K562 (cell line): ENCODE measurements around the gene RHEX. TPM values are rescaled to one million over a fixed set of nuclear protein-coding genes. Genes with fewer than 3 reads are reported as not detected.

Experiments
- ATAC-seq: fragments of 200-7000 bp; cut with Tn5 transposase; 3 replicates; pipeline ENCODE4 v1.9.1; 2020; ENCODE audit warnings: moderate library complexity
- BruUV-seq: library from RNA; stranded (reverse); fragments of 400-500 nt; replicated peaks from 2 replicates; lab custom pipeline; 2021; lab: Mats Ljungman, UMichigan
- CTCF ChIA-PET: fragments of 300-600 bp; formaldehyde crosslinking; extraction: SDS; loops from one replicate; lab custom pipeline; 2021; ENCODE audit warnings: low intra/inter-chr PET ratio; lab: Yijun Ruan, JAX
- POLR2A ChIA-PET: fragments of 300-600, 350-650 bp; sonication (Branson Sonifier 250); formaldehyde crosslinking; extraction: SDS; loops from one replicate; lab custom pipeline; 2021; ENCODE audit warnings: antibody characterized with exemption, inconsistent platforms; lab: Yijun Ruan, JAX
- DNase-seq, 4 experiments: peaks; one replicate each; pipeline versions ENCODE4 v3.0.0 to v3.0.0-alpha.2; 2011 to 2018; ENCODE audit warnings: low spot score in 3 of 4, mixed read lengths in 3 of 4; ENCODE audit errors: extremely low read depth in 1 of 4
- FAIRE-seq: peaks from 2 replicates; lab custom pipeline; 2011; peaks lifted over from hg19 to GRCh38; lab: Jason Lieb, UNC
- H2AFZ ChIP-seq: 2 replicates; pipeline ENCODE4 v1.6.0; 2011; ENCODE audit warnings: low read depth, low read length, control low read depth, inconsistent platforms
- H3K27ac ChIP-seq: fragments of 200-600 bp; 3 replicates; pipeline ENCODE4 v1.8.0; 2011; ENCODE audit warnings: low read depth, mild to moderate bottlenecking, control low read depth, inconsistent platforms, low read length, moderate library complexity, mixed read lengths; ENCODE audit errors: extremely low read depth
- H3K27me3 ChIP-seq, 2 experiments: fragments of 300-600 bp in 1 of 2; 2 replicates in 1 of 2; 3 replicates in 1 of 2; pipeline versions ENCODE4 v1.6.0 to v1.8.0; 2011; ENCODE audit warnings: inconsistent platforms in 2 of 2, low read length in 2 of 2, mild to moderate bottlenecking in 1 of 2, mixed read lengths in 1 of 2, moderate library complexity in 1 of 2; ENCODE audit not compliant: control insufficient read depth in 2 of 2, insufficient read depth in 2 of 2
- H3K36me3 ChIP-seq: fragments of 300-600 bp; 3 replicates; pipeline ENCODE4 v1.8.0; 2011; ENCODE audit warnings: mild to moderate bottlenecking, low read length, inconsistent platforms; ENCODE audit not compliant: control insufficient read depth, insufficient read depth
- H3K4me1 ChIP-seq, 2 experiments: fragments of 200-600 bp in 1 of 2; replicated peaks in 1 of 2; 2 replicates in 1 of 2; 3 replicates in 1 of 2; pipeline versions ENCODE4 v1.5.1 to v1.8.0; 2011; ENCODE audit warnings: inconsistent platforms in 2 of 2, low read length in 2 of 2, mild to moderate bottlenecking in 1 of 2, mixed read lengths in 1 of 2, moderate library complexity in 1 of 2; ENCODE audit not compliant: control insufficient read depth in 2 of 2, insufficient read depth in 2 of 2
- H3K4me2 ChIP-seq: 2 replicates; pipeline ENCODE4 v1.6.1; 2011; ENCODE audit warnings: low read length, control low read depth, inconsistent platforms, mixed read lengths; ENCODE audit not compliant: insufficient read depth
- H3K4me3 ChIP-seq: fragments of 200-600 bp; sonication (generic), shearing (Covaris generic); 2 replicates; pipeline ENCODE4 v1.5.1; 2016; ENCODE audit warnings: control low read depth, inconsistent platforms
- H3K79me2 ChIP-seq: fragments of 200-600 bp; 3 replicates; pipeline ENCODE4 v1.8.0; 2011; ENCODE audit warnings: low read length, inconsistent platforms; ENCODE audit not compliant: control insufficient read depth, insufficient read depth
- H3K9ac ChIP-seq, 2 experiments: 2 replicates each; pipeline versions ENCODE4 v1.6.0 to v1.6.1; 2011; ENCODE audit warnings: low read depth in 2 of 2, low read length in 2 of 2, control low read depth in 1 of 2, inconsistent platforms in 1 of 2, mild to moderate bottlenecking in 1 of 2, mixed read lengths in 1 of 2; ENCODE audit not compliant: insufficient read depth in 1 of 2
- H3K9me1 ChIP-seq: one replicate; pipeline ENCODE4 v1.6.0; 2011; ENCODE audit warnings: inconsistent platforms, mild to moderate bottlenecking, low read length, moderate library complexity; ENCODE audit not compliant: control insufficient read depth, insufficient read depth
- H3K9me3 ChIP-seq: replicated peaks from 2 replicates; pipeline ENCODE4 v1.5.1; 2011; ENCODE audit warnings: low read depth, low read length, inconsistent platforms; ENCODE audit not compliant: control insufficient read depth, insufficient read depth
- H4K20me1 ChIP-seq: replicated peaks from 2 replicates; pipeline ENCODE4 v1.6.1; 2011; ENCODE audit warnings: low read length, inconsistent platforms, mixed read lengths; ENCODE audit not compliant: control insufficient read depth, insufficient read depth
- ARID3A ChIP-seq: IDR thresholded peaks from 2 replicates; pipeline ENCODE4 v1.6.1; 2012; ENCODE audit warnings: low read depth, low read length, improper control_type of control experiment, borderline replicate concordance
- CTCFL ChIP-seq: IDR thresholded peaks from 2 replicates; pipeline ENCODE4 v1.6.1; 2011; ENCODE audit warnings: borderline replicate concordance, low read depth, mild to moderate bottlenecking, moderate library complexity, low read length; ENCODE audit not compliant: insufficient read depth, poor library complexity, severe bottlenecking
- DNMT1 ChIP-seq: fragments of 450-650 bp; IDR thresholded peaks from 2 replicates; pipeline ENCODE4 v1.6.1; 2016; ENCODE audit warnings: antibody characterized with exemption, mild to moderate bottlenecking
- FOXJ2 ChIP-seq: fragments of 200-800 bp; sonication (Bioruptor generic); IDR thresholded peaks from 2 replicates; pipeline ENCODE4 v1.6.1; 2016; ENCODE audit warnings: missing genetic modification characterization, missing compliant biosample characterization
- MXD1 ChIP-seq: fragments of 250-450 bp; sonication (Bioruptor Pico); IDR thresholded peaks from 2 replicates; pipeline ENCODE4 v1.8.0; 2021; ENCODE audit warnings: borderline replicate concordance, mild to moderate bottlenecking, moderate library complexity; ENCODE audit not compliant: poor library complexity, severe bottlenecking
- NCOA2 ChIP-seq, 2 experiments: fragments of 450-650 bp; IDR thresholded peaks; 2 replicates each; pipeline ENCODE4 v1.6.1; 2018; ENCODE audit warnings: mild to moderate bottlenecking in 2 of 2, moderate library complexity in 1 of 2; ENCODE audit not compliant: partially characterized antibody in 2 of 2
- TCF7 ChIP-seq: sonication (generic); IDR thresholded peaks from 2 replicates; pipeline ENCODE4 v1.6.1; 2016; ENCODE audit warnings: antibody characterized with exemption, borderline replicate concordance
- WGBS: fragments of 100-300 bp; shearing (Covaris generic); methylation state at CpG from one replicate; pipeline ENCODE4 v1.1.6; 2016; ENCODE audit warnings: low coverage, mixed read lengths; ENCODE audit not compliant: insufficient coverage; ENCODE audit errors: missing lambda C conversion rate; 5-methylcytosine and 5-hydroxymethylcytosine counted together
- in situ Hi-C: fragments of 300-500 bp; cut with MboI; formaldehyde crosslinking; loops from 4 replicates; pipeline ENCODE4 v1.15.0; 2018; ENCODE audit warnings: inconsistent platforms, mixed read lengths
- intact Hi-C: fragments of 100-400 bp; cut with micrococcal nuclease; formaldehyde crosslinking; loops from 2 replicates; pipeline ENCODE4 v1.14.2; 2022
- polyA plus RNA-seq, 8 experiments: library from polyadenylated mRNA; depleted of rRNA in 4 of 8; stranded (reverse) in 5 of 8; unstranded in 3 of 8; fragments of >200 nt; fragmentation: Nextera tagmentation in 2 of 8; fragmentation: Illumina TruSeq in 1 of 8; extraction: Ambion mirVana in 2 of 8; extraction: Trizol in 1 of 8; gene quantifications; 2 replicates each; pipeline versions ENCODE4 v1.2.1 to v1.2.3, GENCODE V29; 2011 to 2014; ENCODE audit warnings: inconsistent platforms in 1 of 8, missing spikeins in 1 of 8
- total RNA-seq, 7 experiments: library from RNA; depleted of rRNA in 6 of 7; stranded (reverse); fragments of >200 nt in 6 of 7; fragmentation: Illumina TruSeq in 2 of 7; extraction: Trizol in 2 of 7; gene quantifications; 2 replicates each; pipeline versions ENCODE4 v1.2.1 to v1.2.3, GENCODE V29; 2011 to 2021; ENCODE audit warnings: low replicate concordance in 1 of 7

RHEX gene
- total and polyA plus RNA-seq, 9 of the 15 experiments (the other 6 are each of a cell fraction or from before 2014, with no cell fraction given): not detected

- Histone ChIP-seq H3K79me2 (no peaks in the 10 kb centered on the region), H3K9ac (no peak overlapping the region), H3K4me3 (no peak overlapping the region), H3K27me3 (peaks cover 24 to 40% of the 10 kb centered on the region in 2 experiments), H3K4me1 (no peaks in the 10 kb centered on the region), H3K9me1 (no peaks in the 10 kb centered on the region), H3K27ac (no peak overlapping the region), H4K20me1 (no peaks in the 10 kb centered on the region; the same call in 1 of the 2 replicates), H3K4me2 (no peak overlapping the region), H3K9me3 (no peaks in the 10 kb centered on the region), H3K36me3 (no peaks in the 10 kb centered on the region), H2AFZ (no peak overlapping the region)
- in situ Hi-C loops: no loop called here
- ChIA-PET CTCF (no interaction called here), POLR2A (interaction anchor here (0.6 to 1.7 kb wide), 3 partner anchors 11 to 1200 kb away, joined by 3 read pairs; no protein-coding TSS in a partner anchor)
- DNase-seq (no peak), FAIRE-seq (no peak), ATAC-seq (no peak)
- 3% methylated on average over 5 of the region's 5 CpGs for WGBS
- intact Hi-C loops: no loop called here
- TF ChIP-seq MXD1 (CRISPR knock-in tag): no peak
- no TSS peak for BruUV-seq
Measured at GRCh38 chr1:206081856-206082255, 28.9 kb downstream of the RHEX start.

GRCh38 chr1:206082831-206083695 is 30.1 kb downstream of the RHEX start:
- BruUV-seq: no TSS peak
- Histone ChIP-seq H3K4me3 (no peak overlapping the region), H2AFZ (no peak overlapping the region), H3K27me3 (peaks cover 19 to 31% of the 10 kb centered on the region in 2 experiments), H3K27ac (no peak overlapping the region), H3K9me1 (no peaks in the 10 kb centered on the region), H3K36me3 (no peaks in the 10 kb centered on the region), H3K4me1 (no peaks in the 10 kb centered on the region), H3K9me3 (no peaks in the 10 kb centered on the region), H3K4me2 (no peak overlapping the region), H3K9ac (no peak overlapping the region), H4K20me1 (no peaks in the 10 kb centered on the region; the same call in 1 of the 2 replicates), H3K79me2 (no peaks in the 10 kb centered on the region)
- DNase-seq: no peak
- ChIA-PET CTCF (no interaction called here), POLR2A (interaction anchor here (0.7 to 0.9 kb wide), 2 partner anchors 14 to 17 kb away, joined by 3 to 4 read pairs; no protein-coding TSS in a partner anchor)
- intact Hi-C loops: no loop called here
- in situ Hi-C loops: no loop called here
- under 1% methylated on average over 8 of the region's 8 CpGs for WGBS
- no peak for FAIRE-seq
- ATAC-seq: no peak
- no peak for TF ChIP-seq TCF7
- no peak for TF ChIP-seq NCOA2 (IDR thresholded peaks at IDR 0.05; ENCODE audit: partially characterized antibody in 2 of 2)
- TF ChIP-seq DNMT1: no peak
- TF ChIP-seq FOXJ2: peak; percentile 46; the same call in 1 of the 2 replicates
- TF ChIP-seq ARID3A: no peak
- TF ChIP-seq CTCFL: no peak
